GM21825 (cell line): Measurements from ENCODE around the gene KLF12.

Source experiments
- ATAC-seq: cut with Tn5 transposase; IDR thresholded peaks from one replicate; pipeline ENCODE4 v1.9.1; 2021; ENCODE audit warnings: mild to moderate bottlenecking, moderate library complexity; ENCODE audit not compliant: unreplicated experiment

KLF12 gene

GRCh38 chr13:74135326-74136083, 1.3 kb upstream of the KLF12 start:
- ATAC-seq = peak; percentile 48

- ATAC-seq = peak; percentile 29
These were observed 647 bp upstream of the KLF12 start for GRCh38 chr13:74134777-74135325.

GRCh38 chr13:74133657-74134201, 475 bp downstream of the KLF12 start:
- ATAC-seq = peak; percentile 39

- ATAC-seq = no peak
These were observed 1.2 kb downstream of the KLF12 start for GRCh38 chr13:74132776-74133656.

GRCh38 chr13:74132152-74132775, 1.9 kb downstream of the KLF12 start:
- no peak for ATAC-seq

- ATAC-seq = no peak
These were observed 3.0 kb downstream of the KLF12 start for GRCh38 chr13:74131227-74131626.

- no peak for ATAC-seq
These were observed 4.6 kb downstream of the KLF12 start for GRCh38 chr13:74129500-74130191.

- ATAC-seq = no peak
These were observed 5.9 kb downstream of the KLF12 start for GRCh38 chr13:74128156-74128767.

- no peak for ATAC-seq
These were observed 15.9 kb downstream of the KLF12 start for GRCh38 chr13:74118328-74118727.

- ATAC-seq = no peak
These were observed 16.9 kb downstream of the KLF12 start for GRCh38 chr13:74117207-74117705.

GRCh38 chr13:74115133-74115532, 19.1 kb downstream of the KLF12 start:
- no peak for ATAC-seq

GRCh38 chr13:74114641-74115040, 19.6 kb downstream of the KLF12 start:
- ATAC-seq = no peak

- ATAC-seq = no peak
These were observed 20.0 kb downstream of the KLF12 start for GRCh38 chr13:74114202-74114601.

GRCh38 chr13:74111901-74112824, 22.0 kb downstream of the KLF12 start:
- no peak for ATAC-seq

- ATAC-seq = no peak
These were observed 22.8 kb downstream of the KLF12 start for GRCh38 chr13:74111399-74111798.

GRCh38 chr13:74110053-74110452, 24.2 kb downstream of the KLF12 start:
- ATAC-seq = no peak

GRCh38 chr13:74107598-74107997, 26.6 kb downstream of the KLF12 start:
- ATAC-seq = no peak

GRCh38 chr13:74105871-74106270, 28.3 kb downstream of the KLF12 start:
- ATAC-seq = no peak
